Activated B cell treated with CpG ODN at 0.5 μM for 24 hours (primary cell): ENCODE data around the gene C1GALT1C1L. TPM values are rescaled to one million over a fixed set of nuclear protein-coding genes. Genes with fewer than 3 reads are reported as not detected.

Experiments used
- ATAC-seq: fragments of 200-7000 bp; cut with Tn5 transposase; one replicate; pipeline ENCODE4 v1.10.0; 2021; ENCODE audit warnings: low read depth, mild to moderate bottlenecking, moderate library complexity
- CTCF ChIA-PET: fragments of 350-600 bp; sonication (Branson Sonifier 250); formaldehyde crosslinking; loops from one replicate; lab custom pipeline; 2021; ENCODE audit warnings: antibody characterized with exemption; lab: Charles Lee
- POLR2A ChIA-PET: fragments of 350-600 bp; sonication (Branson Sonifier 250); formaldehyde crosslinking; loops from one replicate; lab custom pipeline; 2021; ENCODE audit warnings: antibody characterized with exemption; lab: Charles Lee
- DNase-seq: peaks from one replicate; pipeline ENCODE4 v3.0.0; 2022
- H3K27ac Mint-ChIP-seq: one replicate; pipeline ENCODE4 v1.8.0; 2020; ENCODE audit warnings: mixed read lengths
- H3K27me3 Mint-ChIP-seq: one replicate; pipeline ENCODE4 v1.8.0; 2021; ENCODE audit warnings: mixed read lengths
- H3K36me3 Mint-ChIP-seq: one replicate; pipeline ENCODE4 v1.8.0; 2021; ENCODE audit warnings: low read depth, mixed read lengths
- H3K4me1 Mint-ChIP-seq: one replicate; pipeline ENCODE4 v1.8.0; 2021; ENCODE audit warnings: mixed read lengths
- H3K4me3 Mint-ChIP-seq: one replicate; pipeline ENCODE4 v1.8.0; 2020; ENCODE audit warnings: mild to moderate bottlenecking, mixed read lengths
- H3K9me3 Mint-ChIP-seq: one replicate; pipeline ENCODE4 v1.8.0; 2020; ENCODE audit warnings: mixed read lengths
- CTCF ChIP-seq: fragments of 200-600 bp; IDR thresholded peaks from one replicate; pipeline ENCODE4 v1.8.0; 2022; ENCODE audit warnings: antibody characterized with exemption, mild to moderate bottlenecking
- intact Hi-C: fragments of 100-400 bp; cut with micrococcal nuclease; formaldehyde crosslinking; loops from one replicate; pipeline ENCODE4 v1.15.1; 2024
- total RNA-seq: library from RNA; stranded (reverse); gene quantifications from 2 replicates; pipeline ENCODE4 v1.2.3, GENCODE V29; 2022

C1GALT1C1L gene
- total RNA-seq, 1 donor from 2014 or later = not detected

GRCh38 chr2:43715300-43716098, 39.3 kb upstream of the C1GALT1C1L start:
- intact Hi-C loops = no loop called here
- ChIA-PET POLR2A (no interaction called here), CTCF (no interaction called here)
- H3K4me3 Mint-ChIP-seq = no peak overlapping the region
- no peak overlapping the region for H3K27ac Mint-ChIP-seq
- DNase-seq (no peak), ATAC-seq (no peak)
- H3K4me1 Mint-ChIP-seq = peaks cover 6% of the 10 kb centered on the region
- H3K9me3 Mint-ChIP-seq = peaks cover 2% of the 10 kb centered on the region
- no peak for TF ChIP-seq CTCF
- H3K36me3 Mint-ChIP-seq = no peaks in the 10 kb centered on the region
- H3K27me3 Mint-ChIP-seq = peaks cover 13% of the 10 kb centered on the region

GRCh38 chr2:43714164-43714563, 37.9 kb upstream of the C1GALT1C1L start:
- Mint-ChIP-seq H3K4me1 (peaks cover 6% of the 10 kb centered on the region), H3K4me3 (no peak overlapping the region), H3K9me3 (peaks cover 2% of the 10 kb centered on the region), H3K27ac (no peak overlapping the region), H3K27me3 (peaks cover 18% of the 10 kb centered on the region), H3K36me3 (no peaks in the 10 kb centered on the region)
- TF ChIP-seq CTCF = no peak
- ChIA-PET CTCF (no interaction called here), POLR2A (no interaction called here)
- intact Hi-C loops = no loop called here
- ATAC-seq (no peak), DNase-seq (no peak)

GRCh38 chr2:43710866-43711265, 34.6 kb upstream of the C1GALT1C1L start:
- H3K9me3 Mint-ChIP-seq = no peaks in the 10 kb centered on the region
- no peaks in the 10 kb centered on the region for H3K36me3 Mint-ChIP-seq
- no peak for TF ChIP-seq CTCF
- ChIA-PET CTCF (no interaction called here), POLR2A (no interaction called here)
- no peak overlapping the region for H3K27ac Mint-ChIP-seq
- intact Hi-C loops = no loop called here
- H3K4me3 Mint-ChIP-seq = no peak overlapping the region
- DNase-seq (no peak), ATAC-seq (no peak)
- peaks cover 32% of the 10 kb centered on the region for H3K27me3 Mint-ChIP-seq
- no peaks in the 10 kb centered on the region for H3K4me1 Mint-ChIP-seq

DNA sequence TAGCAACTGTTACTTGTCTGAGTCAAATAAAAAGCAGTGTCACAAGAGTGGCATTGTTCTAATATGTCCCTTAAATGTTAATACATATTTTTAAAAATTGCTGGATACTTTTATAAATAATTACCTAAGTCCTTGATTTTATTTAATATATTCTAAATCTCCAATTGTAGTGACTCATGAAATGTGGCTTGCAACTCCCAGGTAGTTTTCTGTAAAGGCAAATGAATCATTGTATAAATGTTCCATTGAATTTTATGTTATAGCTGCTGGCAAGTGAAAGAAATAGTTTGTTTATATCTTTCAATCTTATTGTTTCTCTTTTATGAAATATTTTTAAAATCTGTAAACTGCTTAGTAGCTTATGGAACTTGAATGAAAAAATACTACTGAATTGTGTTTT, 32.7 kb upstream of the C1GALT1C1L start:
- Mint-ChIP-seq H3K9me3 (no peaks in the 10 kb centered on the region), H3K4me1 (no peaks in the 10 kb centered on the region), H3K36me3 (no peaks in the 10 kb centered on the region), H3K27ac (no peak overlapping the region), H3K27me3 (peaks cover 31% of the 10 kb centered on the region), H3K4me3 (no peak overlapping the region)
- no peak for ATAC-seq
- ChIA-PET POLR2A (no interaction called here), CTCF (no interaction called here)
- intact Hi-C loops = no loop called here
- TF ChIP-seq CTCF = no peak
- DNase-seq = no peak

GRCh38 chr2:43708178-43708577, 31.9 kb upstream of the C1GALT1C1L start:
- Mint-ChIP-seq H3K4me1 (no peaks in the 10 kb centered on the region), H3K27me3 (peaks cover 31% of the 10 kb centered on the region), H3K36me3 (no peaks in the 10 kb centered on the region), H3K9me3 (no peaks in the 10 kb centered on the region), H3K4me3 (no peak overlapping the region), H3K27ac (no peak overlapping the region)
- intact Hi-C loops = no loop called here
- ChIA-PET POLR2A (no interaction called here), CTCF (no interaction called here)
- ATAC-seq (no peak), DNase-seq (no peak)
- no peak for TF ChIP-seq CTCF
